Prostate gland (tissue), 2 donors: Measurements from ENCODE around the gene TMEM232. TPM values are rescaled to one million over a fixed set of nuclear protein-coding genes. Genes with fewer than 3 reads are reported as not detected.

Experiments
- DNase-seq: peaks from one replicate; pipeline ENCODE4 v3.0.0-alpha.2; 2019; ENCODE audit warnings: low spot score
- H3K27ac ChIP-seq, 2 donors: fragments of 200-600 bp; sonication (generic); 2 replicates each; pipeline ENCODE4 v1.5.1; 2017 to 2019
- H3K27me3 ChIP-seq: fragments of 200-600 bp; sonication (generic); replicated peaks from 2 replicates; pipeline ENCODE4 v1.5.1; 2019; ENCODE audit not compliant: insufficient read depth
- H3K36me3 ChIP-seq, 2 donors: fragments of 200-600 bp; sonication (generic); 1 replicate in 1 of 2; 2 replicates in 1 of 2; pipeline versions ENCODE4 v1.5.1 to v1.8.1; 2017 to 2019
- H3K4me1 ChIP-seq: fragments of 200-600 bp; sonication (generic); replicated peaks from 2 replicates; pipeline ENCODE4 v1.5.1; 2019
- H3K4me3 ChIP-seq, 2 donors: fragments of 200-600 bp; sonication (generic); 2 replicates each; pipeline ENCODE4 v1.5.1; 2017 to 2019
- H3K9me3 ChIP-seq: fragments of 200-600 bp; sonication (generic); 2 replicates; pipeline ENCODE4 v1.5.1; 2017
- POLR2A ChIP-seq: fragments of 450-650 bp; IDR thresholded peaks from one replicate; pipeline ENCODE4 v1.6.1; 2016; ENCODE audit warnings: antibody characterized with exemption, mild to moderate bottlenecking
- POLR2AphosphoS5 ChIP-seq: sonication (generic); formaldehyde crosslinking; IDR thresholded peaks from one replicate; pipeline ENCODE4 v1.6.1; 2017; ENCODE audit warnings: antibody characterized with exemption
- WGBS: methylation state at CpG from one replicate; pipeline ENCODE4 v1.1.5; 2018; 5-methylcytosine and 5-hydroxymethylcytosine counted together
- intact Hi-C: fragments of 100-400 bp; cut with DNase I; formaldehyde crosslinking; loops from one replicate; pipeline ENCODE4 v1.14.2; 2022
- total RNA-seq, 2 donors: library from RNA; depleted of rRNA; stranded (reverse); fragments of >200 nt; gene quantifications; one replicate each; pipeline ENCODE4 v1.1.0, GENCODE V29; 2016
- TF ChIP-seq, protein P1 (sequence below), 4 experiments: fragments of 200-600 bp in 2 of 4; fragments of 450-650 bp in 2 of 4; sonication (generic) in 2 of 4; IDR thresholded peaks; 1 replicate in 3 of 4; 2 replicates in 1 of 4; pipeline ENCODE4 v1.5.1; 2016 to 2019; ENCODE audit warnings: antibody characterized with exemption in 4 of 4, mild to moderate bottlenecking in 2 of 4, moderate library complexity in 2 of 4

TMEM232 gene
- total RNA-seq, 2 donors from 2014 or later = 5.1 to 11.3 TPM

- TF ChIP-seq, protein P1, sequence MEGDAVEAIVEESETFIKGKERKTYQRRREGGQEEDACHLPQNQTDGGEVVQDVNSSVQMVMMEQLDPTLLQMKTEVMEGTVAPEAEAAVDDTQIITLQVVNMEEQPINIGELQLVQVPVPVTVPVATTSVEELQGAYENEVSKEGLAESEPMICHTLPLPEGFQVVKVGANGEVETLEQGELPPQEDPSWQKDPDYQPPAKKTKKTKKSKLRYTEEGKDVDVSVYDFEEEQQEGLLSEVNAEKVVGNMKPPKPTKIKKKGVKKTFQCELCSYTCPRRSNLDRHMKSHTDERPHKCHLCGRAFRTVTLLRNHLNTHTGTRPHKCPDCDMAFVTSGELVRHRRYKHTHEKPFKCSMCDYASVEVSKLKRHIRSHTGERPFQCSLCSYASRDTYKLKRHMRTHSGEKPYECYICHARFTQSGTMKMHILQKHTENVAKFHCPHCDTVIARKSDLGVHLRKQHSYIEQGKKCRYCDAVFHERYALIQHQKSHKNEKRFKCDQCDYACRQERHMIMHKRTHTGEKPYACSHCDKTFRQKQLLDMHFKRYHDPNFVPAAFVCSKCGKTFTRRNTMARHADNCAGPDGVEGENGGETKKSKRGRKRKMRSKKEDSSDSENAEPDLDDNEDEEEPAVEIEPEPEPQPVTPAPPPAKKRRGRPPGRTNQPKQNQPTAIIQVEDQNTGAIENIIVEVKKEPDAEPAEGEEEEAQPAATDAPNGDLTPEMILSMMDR (IDR thresholded peaks at IDR 0.05) = no peak
- TF ChIP-seq POLR2AphosphoS5 (no peak), POLR2A (no peak)
- no peaks in the 10 kb centered on the region for H3K4me1 ChIP-seq
- 86% methylated on average over 3 of the region's 3 CpGs for WGBS
Measured at GRCh38 chr5:110653231-110653970, 73.1 kb downstream of the TMEM232 start.

DNA sequence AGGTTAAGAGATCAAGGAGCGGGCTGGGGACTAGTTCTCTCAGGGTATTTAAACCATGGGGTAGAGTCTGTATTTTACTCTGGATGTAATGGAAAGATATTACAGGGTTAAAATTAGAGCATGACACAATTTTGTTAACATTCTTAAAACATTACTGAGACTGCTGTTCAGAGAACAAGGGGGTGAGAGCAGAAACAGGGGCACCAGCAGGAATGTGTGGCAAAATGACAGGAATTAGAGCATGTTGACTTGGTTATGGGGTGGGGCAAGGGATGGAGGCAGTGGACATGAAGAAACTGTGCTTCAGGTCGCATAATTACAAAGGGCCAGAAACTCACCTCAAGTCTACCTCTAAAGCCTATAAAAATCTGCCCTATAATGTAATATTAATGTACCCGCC, 75.0 kb downstream of the TMEM232 start:
- DNase-seq = no peak
- Histone ChIP-seq H3K27ac (no peak overlapping the region), H3K27me3 (no peaks in the 10 kb centered on the region), H3K4me1 (no peaks in the 10 kb centered on the region), H3K4me3 (no peak overlapping the region), H3K36me3 (no peaks in the 10 kb centered on the region), H3K9me3 (no peaks in the 10 kb centered on the region)
- WGBS = 41% methylated on average over 3 of the region's 3 CpGs
- intact Hi-C loops = no loop called here
- no peak for TF ChIP-seq POLR2AphosphoS5
- TF ChIP-seq, protein P1 (IDR thresholded peaks at IDR 0.05) = no peak
- no peak for TF ChIP-seq POLR2A

More at GRCh38 chr5:110653231-110653970, 73.1 kb downstream of the TMEM232 start:
- Histone ChIP-seq H3K36me3 (no peaks in the 10 kb centered on the region), H3K27ac (no peak overlapping the region), H3K9me3 (no peaks in the 10 kb centered on the region), H3K4me3 (no peak overlapping the region), H3K27me3 (no peaks in the 10 kb centered on the region)
- no peak for DNase-seq
- intact Hi-C loops = no loop called here

- DNase-seq = no peak
- intact Hi-C loops = no loop called here
- Histone ChIP-seq H3K36me3 (no peaks in the 10 kb centered on the region), H3K27me3 (no peaks in the 10 kb centered on the region), H3K9me3 (no peaks in the 10 kb centered on the region), H3K4me1 (no peaks in the 10 kb centered on the region), H3K4me3 (no peak overlapping the region), H3K27ac (no peak overlapping the region)
- 41% methylated on average over 1 of the region's 1 CpG for WGBS
- TF ChIP-seq POLR2AphosphoS5 (no peak), POLR2A (no peak)
Measured at GRCh38 chr5:110644357-110644756, 82.1 kb downstream of the TMEM232 start.

- WGBS = 93% methylated on average over 3 of the region's 3 CpGs
- no peak for DNase-seq
- Histone ChIP-seq H3K36me3 (no peaks in the 10 kb centered on the region), H3K4me1 (no peaks in the 10 kb centered on the region), H3K9me3 (no peaks in the 10 kb centered on the region), H3K4me3 (no peak overlapping the region), H3K27me3 (no peaks in the 10 kb centered on the region), H3K27ac (no peak overlapping the region)
- intact Hi-C loops = no loop called here
- TF ChIP-seq POLR2AphosphoS5 (no peak), POLR2A (no peak)
- TF ChIP-seq, protein P1 (IDR thresholded peaks at IDR 0.05) = no peak
Measured at GRCh38 chr5:110638970-110639902, 87.2 kb downstream of the TMEM232 start.

- Histone ChIP-seq H3K27me3 (no peaks in the 10 kb centered on the region), H3K36me3 (no peaks in the 10 kb centered on the region), H3K27ac (no peak overlapping the region), H3K4me3 (no peak overlapping the region), H3K4me1 (no peaks in the 10 kb centered on the region), H3K9me3 (no peaks in the 10 kb centered on the region)
- intact Hi-C loops = no loop called here
- TF ChIP-seq POLR2A = no peak
- TF ChIP-seq POLR2AphosphoS5 = no peak
- TF ChIP-seq, protein P1 (IDR thresholded peaks at IDR 0.05) = no peak
- no peak for DNase-seq
Measured at GRCh38 chr5:110634475-110634874, 92.0 kb downstream of the TMEM232 start.
